Ishikawa (cell line): ENCODE data around the gene GBX1.

Experiments used
- CEBPB ChIP-seq: IDR thresholded peaks from 2 replicates; pipeline ENCODE4 v1.6.1; 2012
- CREB1 ChIP-seq: IDR thresholded peaks from 2 replicates; pipeline ENCODE4 v1.6.1; 2012; ENCODE audit warnings: low read depth
- EGR1 ChIP-seq: IDR thresholded peaks from 2 replicates; pipeline ENCODE4 v1.6.1; 2012
- EP300 ChIP-seq: IDR thresholded peaks from 2 replicates; pipeline ENCODE4 v1.6.1; 2012; ENCODE audit warnings: borderline replicate concordance
- FOXM1 ChIP-seq: IDR thresholded peaks from 2 replicates; pipeline ENCODE4 v1.6.1; 2012; ENCODE audit warnings: low read depth, borderline replicate concordance
- MAX ChIP-seq: IDR thresholded peaks from 2 replicates; pipeline ENCODE4 v1.6.1; 2012
- RAD21 ChIP-seq: IDR thresholded peaks from 2 replicates; pipeline ENCODE4 v1.6.1; 2012; ENCODE audit warnings: low read depth
- TAF1 ChIP-seq: IDR thresholded peaks from 2 replicates; pipeline ENCODE4 v1.6.1; 2012; ENCODE audit warnings: low read depth, mild to moderate bottlenecking
- TEAD4 ChIP-seq: IDR thresholded peaks from 2 replicates; pipeline ENCODE4 v1.6.1; 2012
- USF1 ChIP-seq: IDR thresholded peaks from 2 replicates; pipeline ENCODE4 v1.6.1; 2012
- YY1 ChIP-seq: IDR thresholded peaks from 2 replicates; pipeline ENCODE4 v1.6.1; 2012; ENCODE audit warnings: low read depth
- TF ChIP-seq, protein P1 (sequence below): IDR thresholded peaks from 2 replicates; pipeline ENCODE4 v1.6.1; 2012; ENCODE audit warnings: low read depth, mild to moderate bottlenecking

DNA sequence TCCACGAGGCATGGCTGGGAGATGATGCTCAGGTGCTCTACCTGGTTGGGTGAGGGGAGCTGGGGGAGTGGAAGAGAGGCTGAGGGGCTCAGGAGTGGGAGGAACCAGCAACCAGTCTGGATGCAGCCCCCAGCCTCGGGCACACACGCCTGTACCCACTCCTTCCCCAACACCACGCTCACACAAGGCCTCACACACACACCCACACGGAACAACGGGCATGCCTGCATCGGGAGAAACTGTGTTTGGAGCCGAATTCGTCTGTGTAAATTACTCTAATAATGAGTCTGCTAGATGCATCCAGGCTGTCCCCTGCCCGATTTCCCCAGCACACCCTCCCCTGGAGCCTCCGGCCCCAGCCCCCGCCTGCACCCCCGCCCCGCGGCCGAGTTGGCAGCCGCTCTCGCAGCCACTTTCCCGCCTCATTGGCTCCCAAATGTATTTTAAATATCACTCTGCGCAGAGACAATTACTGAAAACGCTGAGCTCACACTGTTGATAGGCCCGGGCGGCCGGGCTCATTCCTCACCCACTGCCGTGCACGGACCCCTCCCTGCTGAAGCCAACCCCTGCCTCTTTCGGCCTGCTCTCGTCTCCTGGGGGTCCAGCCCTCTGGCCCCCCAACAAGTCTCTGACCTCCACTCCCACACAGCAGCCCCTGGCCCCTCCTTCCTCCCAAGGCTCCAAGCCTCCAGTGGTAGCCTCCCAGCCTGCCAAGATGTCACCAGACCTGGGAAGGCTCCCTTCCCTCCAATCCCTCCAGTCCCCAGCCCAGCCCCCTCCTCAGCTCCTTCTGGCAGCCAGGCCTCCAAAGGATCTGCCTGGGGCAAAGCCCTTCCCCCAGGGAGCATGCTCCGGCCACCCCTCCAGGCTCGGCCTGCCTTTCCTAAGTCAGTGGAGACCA, 31.7 kb upstream of the GBX1 start:
- TF ChIP-seq CEBPB (no peak), MAX (no peak), RAD21 (no peak), EGR1 (no peak), TEAD4 (no peak), EP300 (no peak), YY1 (no peak), USF1 (no peak), CREB1 (no peak), FOXM1 (no peak), TAF1 (no peak)
- TF ChIP-seq, protein P1, sequence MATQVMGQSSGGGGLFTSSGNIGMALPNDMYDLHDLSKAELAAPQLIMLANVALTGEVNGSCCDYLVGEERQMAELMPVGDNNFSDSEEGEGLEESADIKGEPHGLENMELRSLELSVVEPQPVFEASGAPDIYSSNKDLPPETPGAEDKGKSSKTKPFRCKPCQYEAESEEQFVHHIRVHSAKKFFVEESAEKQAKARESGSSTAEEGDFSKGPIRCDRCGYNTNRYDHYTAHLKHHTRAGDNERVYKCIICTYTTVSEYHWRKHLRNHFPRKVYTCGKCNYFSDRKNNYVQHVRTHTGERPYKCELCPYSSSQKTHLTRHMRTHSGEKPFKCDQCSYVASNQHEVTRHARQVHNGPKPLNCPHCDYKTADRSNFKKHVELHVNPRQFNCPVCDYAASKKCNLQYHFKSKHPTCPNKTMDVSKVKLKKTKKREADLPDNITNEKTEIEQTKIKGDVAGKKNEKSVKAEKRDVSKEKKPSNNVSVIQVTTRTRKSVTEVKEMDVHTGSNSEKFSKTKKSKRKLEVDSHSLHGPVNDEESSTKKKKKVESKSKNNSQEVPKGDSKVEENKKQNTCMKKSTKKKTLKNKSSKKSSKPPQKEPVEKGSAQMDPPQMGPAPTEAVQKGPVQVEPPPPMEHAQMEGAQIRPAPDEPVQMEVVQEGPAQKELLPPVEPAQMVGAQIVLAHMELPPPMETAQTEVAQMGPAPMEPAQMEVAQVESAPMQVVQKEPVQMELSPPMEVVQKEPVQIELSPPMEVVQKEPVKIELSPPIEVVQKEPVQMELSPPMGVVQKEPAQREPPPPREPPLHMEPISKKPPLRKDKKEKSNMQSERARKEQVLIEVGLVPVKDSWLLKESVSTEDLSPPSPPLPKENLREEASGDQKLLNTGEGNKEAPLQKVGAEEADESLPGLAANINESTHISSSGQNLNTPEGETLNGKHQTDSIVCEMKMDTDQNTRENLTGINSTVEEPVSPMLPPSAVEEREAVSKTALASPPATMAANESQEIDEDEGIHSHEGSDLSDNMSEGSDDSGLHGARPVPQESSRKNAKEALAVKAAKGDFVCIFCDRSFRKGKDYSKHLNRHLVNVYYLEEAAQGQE = no peak
